OCI-LY1 (cell line): ENCODE data around the gene RAD51D.

ENCODE experiments used
- H2AFZ ChIP-seq: fragments of 200-600 bp; sonication (generic), shearing (Covaris generic); 2 replicates; pipeline ENCODE4 v1.6.0; 2014; ENCODE audit warnings: antibody characterized with exemption, mild to moderate bottlenecking, low read length
- H3F3A ChIP-seq: fragments of 200-600 bp; sonication (generic), shearing (Covaris generic); 2 replicates; pipeline ENCODE4 v1.6.0; 2014; ENCODE audit warnings: mild to moderate bottlenecking, antibody characterized with exemption, low read length, moderate library complexity; ENCODE audit not compliant: insufficient read depth
- H3K27ac ChIP-seq: fragments of 200-600 bp; sonication (generic); 2 replicates; pipeline ENCODE4 v1.5.1; 2014; ENCODE audit warnings: low read length, mixed run types, mild to moderate bottlenecking, low read depth; ENCODE audit not compliant: poor library complexity, severe bottlenecking
- H3K27me3 ChIP-seq: fragments of 200-600 bp; sonication (generic); 2 replicates; pipeline ENCODE4 v1.6.0; 2014; ENCODE audit warnings: antibody characterized with exemption, mild to moderate bottlenecking, low read length, moderate library complexity; ENCODE audit not compliant: insufficient read depth
- H3K36me3 ChIP-seq: fragments of 200-600 bp; sonication (generic); 2 replicates; pipeline ENCODE4 v1.6.1; 2014; ENCODE audit warnings: mild to moderate bottlenecking, antibody characterized with exemption, low read length, moderate library complexity, mixed read lengths; ENCODE audit not compliant: insufficient read depth
- H3K4me1 ChIP-seq: fragments of 200-600 bp; sonication (generic); 2 replicates; pipeline ENCODE4 v1.5.1; 2014; ENCODE audit warnings: mild to moderate bottlenecking, low read length, moderate library complexity; ENCODE audit not compliant: insufficient read depth, severe bottlenecking
- H3K4me2 ChIP-seq: fragments of 200-600 bp; sonication (generic), shearing (Covaris generic); 2 replicates; pipeline ENCODE4 v1.6.1; 2014; ENCODE audit warnings: low read length
- H3K4me3 ChIP-seq: fragments of 200-600 bp; sonication (generic); 2 replicates; pipeline ENCODE4 v1.5.1; 2014; ENCODE audit warnings: low read length, low read depth, mild to moderate bottlenecking, mixed read lengths; ENCODE audit not compliant: poor library complexity, severe bottlenecking
- H3K79me2 ChIP-seq: fragments of 200-600 bp; shearing (Covaris generic); 2 replicates; pipeline ENCODE4 v1.6.1; 2016; ENCODE audit warnings: mixed run types, low read length, mixed read lengths; ENCODE audit not compliant: insufficient read depth
- H3K9ac ChIP-seq: fragments of 200-600 bp; sonication (generic), shearing (Covaris generic); 2 replicates; pipeline ENCODE4 v1.6.1; 2014; ENCODE audit warnings: mild to moderate bottlenecking, low read length, mixed read lengths
- H3K9me2 ChIP-seq: fragments of 200-600 bp; sonication (generic), shearing (Covaris generic); 2 replicates; pipeline ENCODE4 v1.6.1; 2014; ENCODE audit warnings: low read depth, mild to moderate bottlenecking, low read length, mixed read lengths
- H3K9me3 ChIP-seq: fragments of 200-600 bp; shearing (Covaris generic); 2 replicates; pipeline ENCODE4 v1.6.1; 2014; ENCODE audit warnings: low read length, mixed read lengths
- H4K20me1 ChIP-seq: fragments of 200-600 bp; sonication (generic), shearing (Covaris generic); 2 replicates; pipeline ENCODE4 v1.6.0; 2016; ENCODE audit warnings: mild to moderate bottlenecking, low read length; ENCODE audit not compliant: insufficient read depth
- CTCF ChIP-seq: fragments of 200-600 bp; sonication (generic), shearing (Covaris generic); IDR thresholded peaks from 2 replicates; pipeline ENCODE4 v1.5.1; 2017; ENCODE audit warnings: mild to moderate bottlenecking, antibody characterized with exemption, low read length, moderate library complexity, mixed read lengths
- EZH2 ChIP-seq: fragments of 200-600 bp; sonication (generic), shearing (Covaris generic); IDR thresholded peaks from 2 replicates; pipeline ENCODE4 v1.8.0; 2017; ENCODE audit warnings: borderline replicate concordance, mixed run types, mild to moderate bottlenecking, antibody characterized with exemption, low read length, moderate library complexity, mixed read lengths

The RAD51D gene

DNA sequence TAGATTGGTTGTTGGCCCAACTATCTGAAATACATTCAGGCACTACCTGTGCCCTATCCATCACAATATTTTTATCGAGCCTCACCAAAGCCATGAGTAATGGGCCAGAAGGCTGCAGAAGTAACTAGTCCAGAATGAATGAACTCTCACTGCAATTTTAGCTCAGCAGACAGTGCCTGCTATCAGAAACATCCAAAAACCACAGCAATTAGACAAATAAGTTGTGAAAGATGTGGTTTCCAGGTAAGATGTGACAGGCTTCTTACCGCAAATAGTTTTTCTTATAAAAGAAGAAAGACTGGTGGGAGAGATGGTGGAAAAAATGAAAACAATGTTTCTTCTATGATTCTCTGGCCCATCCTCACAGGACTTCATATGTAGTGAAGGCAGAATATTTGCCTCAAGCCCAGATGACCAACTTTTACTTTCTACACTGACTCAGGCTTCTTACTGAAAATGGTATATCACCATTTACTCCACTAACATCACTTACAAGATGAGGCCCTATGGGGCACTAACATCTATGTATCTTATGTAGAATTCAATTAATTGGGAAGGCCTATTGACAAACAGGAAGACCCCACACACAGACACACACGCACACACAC lies 46.4 kb downstream of the RAD51D start:
- Histone ChIP-seq H3K9ac (no peak overlapping the region), H3K4me1 (no peaks in the 10 kb centered on the region)

GRCh38 chr17:35069311-35069710 lies 50.3 kb downstream of the RAD51D start:
- TF ChIP-seq CTCF (no peak), EZH2 (no peak)
- H3K27ac ChIP-seq: no peak overlapping the region
- no peak overlapping the region for H2AFZ ChIP-seq
- H3F3A ChIP-seq: no peaks in the 10 kb centered on the region
- no peaks in the 10 kb centered on the region for H3K27me3 ChIP-seq
- no peaks in the 10 kb centered on the region for H3K9me2 ChIP-seq
- H3K9me3 ChIP-seq: no peaks in the 10 kb centered on the region
- H3K4me2 ChIP-seq: no peak overlapping the region
- no peaks in the 10 kb centered on the region for H4K20me1 ChIP-seq
- H3K4me1 ChIP-seq: no peaks in the 10 kb centered on the region
- H3K79me2 ChIP-seq: no peaks in the 10 kb centered on the region
- H3K36me3 ChIP-seq: no peaks in the 10 kb centered on the region
- no peak overlapping the region for H3K4me3 ChIP-seq
- no peak overlapping the region for H3K9ac ChIP-seq

More for the DNA sequence above, 46.4 kb downstream of the RAD51D start:
- Histone ChIP-seq H3K4me2 (no peak overlapping the region), H2AFZ (no peak overlapping the region), H4K20me1 (no peaks in the 10 kb centered on the region), H3K9me3 (no peaks in the 10 kb centered on the region), H3K27ac (no peak overlapping the region), H3K27me3 (no peaks in the 10 kb centered on the region), H3K79me2 (no peaks in the 10 kb centered on the region), H3F3A (no peaks in the 10 kb centered on the region), H3K4me3 (no peak overlapping the region), H3K36me3 (no peaks in the 10 kb centered on the region), H3K9me2 (no peaks in the 10 kb centered on the region)
- TF ChIP-seq CTCF (no peak), EZH2 (no peak)

DNA sequence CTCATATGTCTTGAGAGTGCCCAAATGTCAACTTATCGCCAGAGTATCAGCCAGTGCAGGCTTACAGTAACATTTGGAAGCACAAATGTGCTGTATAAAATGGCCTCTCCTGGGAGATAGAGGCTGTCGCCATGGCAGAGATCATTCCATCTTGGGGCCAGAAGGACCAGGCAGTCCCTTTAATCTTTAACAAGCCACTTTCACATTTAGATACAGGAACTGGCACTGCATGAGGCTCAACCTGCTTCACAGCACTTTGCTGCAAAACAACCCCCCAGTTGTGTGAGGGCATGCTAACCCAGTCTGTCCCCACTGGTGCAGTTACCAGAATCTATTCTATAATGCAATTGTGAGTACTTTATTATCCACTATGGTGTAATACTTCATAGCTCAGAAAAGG lies 51.4 kb downstream of the RAD51D start:
- H3F3A ChIP-seq: no peaks in the 10 kb centered on the region
- no peaks in the 10 kb centered on the region for H3K36me3 ChIP-seq
- H3K4me1 ChIP-seq: peaks cover 9% of the 10 kb centered on the region
- H3K4me3 ChIP-seq: no peak overlapping the region
- no peaks in the 10 kb centered on the region for H3K27me3 ChIP-seq
- no peak overlapping the region for H3K27ac ChIP-seq
- H3K79me2 ChIP-seq: no peaks in the 10 kb centered on the region
- no peak overlapping the region for H2AFZ ChIP-seq
- H3K9me2 ChIP-seq: no peaks in the 10 kb centered on the region
- H3K9ac ChIP-seq: no peak overlapping the region
- no peak for TF ChIP-seq CTCF
- no peak for TF ChIP-seq EZH2
- H4K20me1 ChIP-seq: no peaks in the 10 kb centered on the region
- H3K4me2 ChIP-seq: no peak overlapping the region
- H3K9me3 ChIP-seq: no peaks in the 10 kb centered on the region
